ENCODE measurements around the gene LDLRAD4.
"Not testable (repeated sequence)": the region's sequence is repeated elsewhere in the genome, so short reads cannot be mapped to it uniquely, and the experiment has no call there.

Gene LDLRAD4

DNA sequence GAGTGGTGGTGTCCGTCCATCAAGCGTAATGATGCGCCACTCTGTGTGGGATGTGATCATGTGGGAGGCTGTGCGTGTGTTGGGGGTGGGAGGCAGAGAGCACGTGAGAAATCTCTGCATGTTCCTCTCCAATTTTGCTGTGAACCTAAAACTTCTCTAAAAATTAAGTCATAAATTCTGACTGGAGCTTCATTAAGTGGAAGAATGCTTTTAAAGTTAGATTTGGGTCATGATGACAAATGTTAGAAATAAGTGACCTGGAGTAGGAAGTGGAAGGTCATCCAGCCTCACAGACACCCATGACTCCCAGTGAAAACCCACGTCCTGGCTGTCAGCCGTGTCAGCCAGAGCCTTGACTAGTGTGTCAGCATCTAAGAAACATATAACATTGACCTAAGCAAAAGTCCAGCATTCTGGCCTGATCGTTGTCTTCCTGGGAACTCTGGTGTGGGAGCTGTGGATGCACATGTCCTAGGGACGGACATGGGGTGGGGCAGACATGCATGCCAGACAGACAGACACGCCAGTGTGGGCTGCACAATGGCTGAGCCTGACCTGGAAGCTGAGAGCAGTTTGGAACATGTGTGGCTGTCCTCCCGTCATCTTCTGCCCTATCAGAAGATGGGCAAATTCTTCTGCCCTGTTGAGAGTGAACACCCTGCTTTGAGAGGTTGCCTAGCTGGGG lies 262.2 kb downstream of the LDLRAD4 start:
- no peak for DNase-seq

DNA sequence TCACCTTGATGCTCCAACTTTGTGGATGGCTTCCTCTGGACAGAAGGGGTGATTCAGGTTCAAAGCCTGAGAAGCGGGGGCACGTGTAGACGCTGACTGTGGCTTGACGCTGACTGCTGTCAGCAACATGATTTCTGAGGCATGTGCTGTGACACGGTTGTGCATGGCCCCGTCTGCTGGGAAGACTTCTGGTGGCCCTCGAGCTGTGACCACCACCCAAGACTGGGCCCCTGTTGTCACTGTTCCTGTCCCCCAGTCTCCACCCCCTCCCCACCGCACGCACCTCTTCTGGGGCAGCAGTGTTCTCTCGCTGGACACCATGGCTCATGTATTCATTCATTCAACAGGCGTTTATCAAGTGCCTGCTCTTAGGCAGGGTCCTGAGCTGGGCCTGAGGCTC lies 262.8 kb downstream of the LDLRAD4 start:
- DNase-seq: no peak

- DNase-seq: no peak
Observed at GRCh38 chr18:13481820-13482617, 263.5 kb downstream of the LDLRAD4 start.

DNA sequence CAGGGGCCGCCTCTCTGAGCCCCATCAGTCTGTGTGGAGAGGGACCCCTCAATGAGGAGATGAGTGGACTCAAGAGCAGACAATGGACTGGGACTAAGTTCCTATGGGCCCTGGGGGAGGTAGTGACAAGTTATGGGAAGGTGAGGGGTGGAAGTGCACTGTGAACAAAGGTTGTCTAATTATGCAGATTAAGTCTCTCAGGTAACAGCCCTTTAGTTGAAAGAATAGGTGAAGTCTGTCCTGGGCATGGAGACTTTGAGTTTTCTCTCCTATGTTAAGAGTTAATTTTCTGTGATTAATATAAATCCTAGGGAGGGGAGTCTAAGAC lies 264.0 kb downstream of the LDLRAD4 start:
- DNase-seq: no peak

DNA sequence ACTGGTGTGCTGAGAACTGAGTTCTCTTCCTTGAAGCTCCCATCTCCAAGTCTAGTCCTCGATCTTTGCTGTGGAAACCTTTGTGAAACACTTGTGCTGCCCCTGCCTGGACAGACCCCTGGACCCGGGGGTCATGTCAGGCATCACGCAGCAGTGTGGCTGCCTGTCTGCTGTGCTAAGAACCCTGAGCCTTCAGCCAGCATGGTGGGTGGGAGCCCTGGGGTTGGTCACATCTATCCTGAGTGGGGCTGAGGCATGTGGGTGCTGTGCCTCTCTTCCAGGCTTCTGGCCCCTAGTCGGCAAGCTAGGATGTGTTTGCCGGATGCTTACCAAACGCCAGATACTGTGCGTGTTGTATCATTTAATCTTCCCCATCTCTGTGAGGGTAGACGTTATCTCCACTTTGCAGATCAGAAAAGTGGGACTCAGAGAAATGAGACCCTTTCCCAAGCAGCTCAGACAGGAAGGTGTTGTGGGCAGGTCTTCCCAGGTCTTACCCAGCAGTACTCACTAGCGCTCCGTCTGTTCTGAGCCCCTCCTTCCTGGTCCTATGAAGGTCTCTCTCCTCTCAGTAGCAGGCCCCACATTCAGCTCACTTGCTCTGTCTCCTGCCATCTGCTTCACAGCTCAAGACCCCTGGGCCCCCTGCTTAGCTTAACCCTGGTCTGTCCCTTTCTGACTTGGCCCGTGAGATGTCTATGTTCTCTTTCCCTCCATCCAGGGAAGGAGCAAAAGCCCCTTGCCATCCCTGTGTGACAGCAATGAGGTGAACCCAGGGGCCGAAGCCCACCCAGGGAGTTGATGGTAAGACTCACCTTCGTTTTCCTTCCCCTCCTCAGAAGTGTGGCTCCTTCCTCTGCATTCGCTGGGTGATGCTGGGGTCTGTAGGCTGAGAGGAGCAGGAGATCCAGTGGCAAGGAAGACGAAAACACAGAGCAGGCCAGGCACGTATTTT lies 265.0 kb downstream of the LDLRAD4 start:
- no peak for DNase-seq

DNA sequence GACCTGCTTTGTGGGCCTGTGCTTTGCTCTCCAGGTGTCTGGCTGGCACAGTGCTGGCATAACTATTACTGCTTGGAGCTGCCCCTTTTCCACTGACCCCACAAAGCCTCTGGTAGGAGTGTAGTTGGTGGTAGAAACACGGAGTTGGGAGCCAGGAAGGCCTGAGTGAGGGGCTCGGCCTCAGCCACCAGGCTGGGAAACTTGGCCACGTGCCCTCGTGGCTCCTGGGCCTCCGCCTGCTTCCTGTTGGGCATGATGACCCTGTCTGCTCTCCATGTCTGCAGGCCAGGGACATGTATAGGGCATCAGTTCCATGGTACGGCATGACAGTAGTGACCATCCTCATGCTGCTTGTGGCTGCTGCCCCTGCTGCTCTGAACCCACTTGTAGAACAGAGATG lies 266.6 kb downstream of the LDLRAD4 start:
- no peak for DNase-seq

DNA sequence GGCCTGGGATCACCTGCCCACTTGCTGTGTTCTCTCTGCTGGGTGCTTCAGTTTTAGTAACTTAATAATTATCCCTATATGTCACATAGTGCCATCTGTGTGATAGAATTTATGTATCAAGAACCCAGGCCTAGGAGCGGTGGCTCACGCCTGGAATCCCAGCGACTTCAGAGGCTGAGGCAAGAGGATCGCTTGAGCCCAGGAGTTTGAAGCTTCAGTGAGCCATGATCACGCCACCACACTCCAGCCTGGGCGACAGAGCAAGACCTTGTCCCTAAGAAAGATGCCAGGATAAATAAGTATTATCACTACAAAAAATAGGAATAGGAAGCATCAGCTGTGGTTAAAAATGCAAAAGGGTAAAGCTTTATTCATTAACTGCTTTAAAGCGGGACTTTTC lies 267.0 kb downstream of the LDLRAD4 start:
- DNase-seq: no peak

- DNase-seq: no peak
Observed at GRCh38 chr18:13486284-13486683, 267.7 kb downstream of the LDLRAD4 start.

GRCh38 chr18:13486686-13487085 lies 268.1 kb downstream of the LDLRAD4 start:
- no peak for DNase-seq

- no peak for DNase-seq
Observed at GRCh38 chr18:13487237-13487636, 268.7 kb downstream of the LDLRAD4 start.

- DNase-seq: no peak
Observed at GRCh38 chr18:13488281-13488929, 269.8 kb downstream of the LDLRAD4 start.

- DNase-seq: not testable (repeated sequence)
Observed at GRCh38 chr18:13489303-13489702, 270.7 kb downstream of the LDLRAD4 start.

DNA sequence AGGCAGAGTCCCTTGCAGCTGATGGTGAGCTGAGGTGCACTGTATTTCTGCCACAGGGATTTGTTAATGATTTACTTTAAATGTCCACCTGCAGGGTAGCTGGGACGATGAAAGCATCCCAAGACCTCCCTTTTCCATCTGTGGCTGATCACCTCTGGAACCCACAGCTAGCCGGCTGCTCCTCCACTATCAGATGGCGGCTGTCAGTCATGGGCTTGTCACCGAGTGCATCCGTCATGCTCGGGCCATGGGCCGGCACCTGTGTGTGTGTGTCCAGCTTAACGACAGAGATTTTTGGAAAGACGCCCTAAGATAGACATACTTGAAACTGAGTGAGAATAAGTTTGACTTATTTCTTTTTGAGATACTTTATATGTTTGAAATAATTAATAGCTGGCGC lies 272.6 kb downstream of the LDLRAD4 start:
- no peak for DNase-seq

GRCh38 chr18:13492314-13492713 lies 273.8 kb downstream of the LDLRAD4 start:
- no peak for DNase-seq

GRCh38 chr18:13493079-13493478 lies 274.5 kb downstream of the LDLRAD4 start:
- no peak for DNase-seq

DNA sequence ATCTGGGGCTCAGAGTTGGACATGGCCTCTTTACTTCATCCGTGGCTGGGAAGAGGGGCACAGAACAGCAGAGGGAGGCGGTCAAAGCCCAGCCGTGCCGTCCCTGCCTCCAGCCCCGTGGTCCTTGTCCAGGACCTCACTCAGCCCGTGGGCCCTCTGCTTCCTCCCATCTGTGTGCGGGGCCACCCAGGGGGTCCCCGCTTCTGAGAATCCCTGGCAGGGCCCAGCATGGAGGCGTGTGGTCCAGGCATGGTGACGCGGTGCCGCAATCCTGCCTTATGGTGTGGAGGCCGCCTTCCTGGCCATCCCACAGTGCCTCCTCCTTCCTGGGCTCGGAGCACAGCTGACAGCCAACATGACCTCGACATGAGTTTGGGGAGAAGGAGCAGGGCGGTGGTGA lies 275.2 kb downstream of the LDLRAD4 start:
- DNase-seq: no peak

- DNase-seq: no peak
Observed at GRCh38 chr18:13494871-13495445, 276.4 kb downstream of the LDLRAD4 start.

DNA sequence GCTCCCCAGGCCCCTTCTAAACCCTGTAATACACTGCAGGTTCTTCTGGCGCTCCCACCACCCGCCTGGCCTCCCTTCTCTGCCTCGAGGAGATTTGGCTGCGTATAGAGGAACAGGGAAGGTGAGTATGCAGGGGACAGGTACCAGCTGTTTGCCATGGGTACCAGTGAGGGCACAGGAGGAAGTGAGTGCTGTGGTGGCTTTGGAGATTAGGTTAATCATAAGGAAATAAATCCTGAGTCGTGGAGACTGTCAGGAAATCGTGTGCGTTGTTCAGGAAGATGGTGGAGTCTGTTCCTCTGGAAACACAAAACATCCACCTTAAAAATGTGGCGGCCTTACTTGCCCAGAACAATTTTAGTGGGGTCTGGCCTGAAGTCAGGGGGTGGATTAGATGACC lies 277.4 kb downstream of the LDLRAD4 start:
- DNase-seq: no peak

DNA sequence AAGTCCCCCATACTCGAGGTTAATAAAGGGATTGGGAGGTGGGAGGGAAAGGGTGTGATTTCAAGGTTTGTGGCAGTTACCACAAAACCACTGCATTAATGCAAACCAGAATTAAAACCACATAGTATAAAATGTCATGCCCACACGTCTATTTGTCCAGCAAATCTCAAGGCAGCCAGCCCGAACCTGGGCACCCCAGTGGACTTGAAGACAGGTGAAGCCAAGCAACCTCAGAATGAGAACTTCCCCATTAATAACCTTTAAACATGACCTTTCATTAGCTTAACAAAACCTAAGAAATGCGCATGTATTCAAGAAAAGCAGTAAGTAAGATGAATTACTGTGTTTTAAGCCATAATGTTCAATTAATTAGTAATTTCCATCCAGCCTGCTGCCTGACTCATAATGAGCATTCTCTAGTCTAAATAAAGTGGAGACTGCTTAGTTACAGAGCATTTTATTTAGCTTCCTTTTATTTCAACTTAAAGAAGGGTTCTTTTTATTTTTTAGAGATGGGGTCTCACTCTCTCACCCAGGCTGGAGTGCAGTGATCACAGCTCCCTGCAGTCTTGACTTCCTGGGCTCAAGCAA lies 278.2 kb downstream of the LDLRAD4 start:
- no peak for DNase-seq

DNA sequence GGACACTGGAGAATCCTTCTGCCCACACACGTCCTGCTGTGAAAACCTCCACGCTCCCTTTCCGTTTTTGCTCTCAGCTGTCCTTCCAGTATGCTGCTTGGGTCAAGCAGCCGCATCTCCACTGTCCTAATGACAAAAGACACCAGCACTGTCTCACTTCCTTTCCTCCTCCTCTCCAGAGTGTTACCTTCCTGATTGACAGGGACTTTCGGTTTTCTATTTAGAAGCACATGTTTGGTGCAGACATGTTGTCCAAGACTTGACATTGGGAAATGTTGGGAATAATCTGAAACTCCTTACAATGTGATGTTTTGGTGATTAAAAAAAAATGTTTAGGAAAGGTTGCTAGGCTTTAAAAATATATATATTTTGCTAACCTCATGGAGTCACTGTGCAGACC lies 281.2 kb downstream of the LDLRAD4 start:
- no peak for DNase-seq

- no peak for DNase-seq
Observed at GRCh38 chr18:13500227-13500865, 281.8 kb downstream of the LDLRAD4 start.
